HG02884 (cell line): ENCODE results near the gene SLC22A3.

ENCODE experiments used
- ATAC-seq: cut with Tn5 transposase; IDR thresholded peaks from one replicate; pipeline ENCODE4 v1.9.1; 2021; ENCODE audit warnings: mild to moderate bottlenecking, moderate library complexity; ENCODE audit not compliant: unreplicated experiment

SLC22A3 gene

GRCh38 chr6:160487116-160487515, 138.9 kb downstream of the SLC22A3 start:
- ATAC-seq, result no peak

- ATAC-seq, result no peak
Measured at GRCh38 chr6:160489091-160489490, 140.9 kb downstream of the SLC22A3 start.

DNA sequence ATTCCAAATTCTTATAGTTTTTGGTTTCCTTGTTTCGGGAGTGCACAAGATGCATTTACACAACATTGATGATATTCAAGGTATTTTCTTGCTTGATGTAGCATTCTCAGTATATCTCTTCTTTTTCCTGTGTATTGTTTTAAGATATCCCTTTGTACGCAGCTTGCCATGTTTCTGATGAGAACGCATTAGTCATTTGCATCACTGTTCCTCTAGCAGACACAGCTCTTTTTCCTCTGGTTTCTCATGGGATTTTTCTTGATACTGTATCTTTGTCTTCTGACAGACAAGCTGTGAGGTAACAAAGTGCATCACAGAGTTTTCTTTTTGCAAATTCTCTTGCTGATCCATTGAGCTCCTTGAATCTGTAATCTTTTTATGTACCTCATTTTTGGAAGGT, 146.4 kb downstream of the SLC22A3 start:
- no peak for ATAC-seq

DNA sequence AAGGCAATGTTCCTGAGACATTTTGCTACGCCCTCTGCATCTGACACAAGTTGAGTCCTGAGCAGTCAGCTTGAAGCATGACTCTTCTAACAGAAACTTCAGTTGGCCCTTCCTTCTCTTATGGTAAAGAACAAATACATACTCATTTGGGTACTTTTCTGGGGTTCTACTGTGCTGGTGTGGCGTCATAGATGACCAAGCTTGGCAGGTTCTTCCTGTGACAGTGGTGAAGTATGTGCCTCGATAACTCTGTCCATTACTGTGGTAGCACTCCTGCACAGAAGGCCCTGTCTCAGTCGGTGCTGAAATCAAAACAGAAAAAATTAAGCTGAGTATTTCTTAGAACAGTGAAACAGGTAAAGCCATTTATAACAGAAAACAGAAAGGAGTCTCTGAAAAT, 152.5 kb downstream of the SLC22A3 start:
- no peak for ATAC-seq
